T-cell (primary cell): ENCODE results near the gene TAF3. TPM values are rescaled to one million over a fixed set of nuclear protein-coding genes. Genes with fewer than 3 reads are reported as not detected.

Experiments
- ATAC-seq, 4 experiments: fragments of 200-7000 bp in 3 of 4; fragments of 150-1000 bp in 1 of 4; cut with Tn5 transposase; replicated peaks in 1 of 4; 1 replicate in 3 of 4; 2 replicates in 1 of 4; pipeline ENCODE4 v1.10.0; 2021; ENCODE audit warnings: moderate library complexity in 3 of 4, mild to moderate bottlenecking in 2 of 4, moderate number of reproducible peaks in 1 of 4
- CTCF ChIA-PET, 2 donors: fragments of 300-600 bp; sonication (Branson Sonifier 250); formaldehyde crosslinking; loops; one replicate each; lab custom pipeline; 2022; ENCODE audit warnings: antibody characterized with exemption in 2 of 2; lab: Charles Lee
- POLR2A ChIA-PET, 2 donors: fragments of 300-600 bp; sonication (Branson Sonifier 250); formaldehyde crosslinking; loops; one replicate each; lab custom pipeline; 2022; ENCODE audit warnings: antibody characterized with exemption in 2 of 2; lab: Charles Lee
- DNase-seq, 35 experiments: peaks; one replicate each; pipeline versions ENCODE4 v3.0.0 to v3.0.0-alpha.2; 2013 to 2023
- H3K27ac ChIP-seq: one replicate; pipeline ENCODE4 v1.5.1; 2013; ENCODE audit warnings: low read length
- H3K27me3 ChIP-seq, 2 experiments: replicated peaks in 1 of 2; 1 replicate in 1 of 2; 2 replicates in 1 of 2; pipeline versions ENCODE4 v1.6.1 to v1.7.0; 2013; ENCODE audit warnings: low read length in 1 of 2, mixed read lengths in 1 of 2; ENCODE audit not compliant: control insufficient read depth in 2 of 2, insufficient read depth in 2 of 2; ENCODE audit errors: extremely low read depth in 1 of 2
- H3K36me3 ChIP-seq, 2 donors: 1 replicate in 1 of 2; 2 replicates in 1 of 2; pipeline versions ENCODE4 v1.6.1 to v1.7.0; 2013; ENCODE audit warnings: low read length in 1 of 2; ENCODE audit not compliant: control insufficient read depth in 2 of 2, insufficient read depth in 1 of 2; ENCODE audit errors: extremely low read depth in 1 of 2
- H3K4me1 ChIP-seq, 2 experiments: 1 replicate in 1 of 2; 2 replicates in 1 of 2; pipeline versions ENCODE4 v1.6.1 to v1.7.0; 2013; ENCODE audit warnings: low read length in 2 of 2, mixed read lengths in 1 of 2; ENCODE audit not compliant: insufficient read depth in 2 of 2, control insufficient read depth in 1 of 2; ENCODE audit errors: extremely low read depth in 1 of 2
- H3K4me3 ChIP-seq, 2 donors: 1 replicate in 1 of 2; 2 replicates in 1 of 2; pipeline versions ENCODE4 v1.5.1 to v1.7.0; 2013; ENCODE audit warnings: mild to moderate bottlenecking in 2 of 2, low read length in 1 of 2, moderate library complexity in 1 of 2; ENCODE audit not compliant: control insufficient read depth in 1 of 2; ENCODE audit errors: extremely low read depth in 1 of 2
- H3K9me3 ChIP-seq: 2 replicates; pipeline ENCODE4 v1.7.0; 2013
- H3K27ac Mint-ChIP-seq, 2 donors: one replicate each; pipeline ENCODE4 v1.8.0; 2020 to 2021; ENCODE audit warnings: mild to moderate bottlenecking in 2 of 2, mixed read lengths in 2 of 2
- H3K27me3 Mint-ChIP-seq, 2 donors: one replicate each; pipeline ENCODE4 v1.8.0; 2021 to 2022; ENCODE audit warnings: mixed read lengths in 2 of 2
- H3K36me3 Mint-ChIP-seq: one replicate; pipeline ENCODE4 v1.8.0; 2021; ENCODE audit warnings: mixed read lengths
- H3K4me1 Mint-ChIP-seq, 3 donors: one replicate each; pipeline ENCODE4 v1.8.0; 2020 to 2022; ENCODE audit warnings: mixed read lengths in 3 of 3, mild to moderate bottlenecking in 1 of 3
- H3K4me3 Mint-ChIP-seq, 3 donors: one replicate each; pipeline ENCODE4 v1.8.0; 2020 to 2022; ENCODE audit warnings: mild to moderate bottlenecking in 3 of 3, mixed read lengths in 3 of 3, moderate library complexity in 3 of 3
- H3K9me3 Mint-ChIP-seq, 3 donors: one replicate each; pipeline ENCODE4 v1.8.0; 2020 to 2022; ENCODE audit warnings: mixed read lengths in 3 of 3
- WGBS: methylation state at CpG from one replicate; pipeline ENCODE4 v1.1.5; 2013; ENCODE audit warnings: missing lambda C conversion rate; ENCODE audit not compliant: insufficient coverage; 5-methylcytosine and 5-hydroxymethylcytosine counted together
- total RNA-seq, 35 experiments: library from RNA in 6 of 35; stranded (reverse) in 6 of 35; fragments of 120-200 nt in 1 of 35; gene quantifications; one replicate each; pipeline versions ENCODE4 v1.2.1 to v1.2.4 and lab custom pipeline; 2013 to 2026

The TAF3 gene
- total RNA-seq, 5 donors from 2014 or later (not counting 1 experiment from before 2014, with no cell fraction given) = 18.2 to 21.8 (median 20.0) TPM

DNA sequence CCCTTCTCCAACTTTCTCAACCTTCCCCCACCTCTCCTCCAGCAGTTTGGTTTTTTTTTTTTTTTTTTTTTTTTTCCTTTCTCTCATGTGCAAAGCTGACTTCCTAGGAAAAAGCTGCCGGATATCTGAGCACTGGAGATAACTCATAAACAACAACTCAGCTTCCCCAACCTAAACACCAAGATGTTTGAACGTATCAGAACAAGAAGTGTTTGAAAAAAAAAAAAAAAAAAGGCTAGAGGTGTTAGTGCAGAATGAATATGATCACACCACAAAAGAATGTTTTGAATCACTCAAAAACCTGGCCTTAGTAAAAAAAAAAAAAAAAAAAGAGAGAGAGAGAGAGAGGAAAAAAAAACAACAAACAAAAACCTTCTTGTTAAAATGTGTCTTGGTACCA lies 247.3 kb downstream of the TAF3 start:
- no peaks in the 10 kb centered on the region for H3K27me3 ChIP-seq
- H3K4me1 ChIP-seq = peaks cover 25 to 64% of the 10 kb centered on the region in 2 experiments
- peaks cover 87 to 94% (median 90%) of the 10 kb centered on the region in 3 donors for H3K4me1 Mint-ChIP-seq
- no CpG with 5 or more reads among the region's 2 CpGs for WGBS
- ChIA-PET POLR2A (interaction anchor here (0.6 to 0.7 kb wide), 5 partner anchors 33 to 294 kb away, joined by 3 to 15 read pairs (median 5); no protein-coding TSS in a partner anchor), CTCF (interaction anchor here (0.6 to 0.7 kb wide), 5 partner anchors 9 to 571 kb away, joined by 4 to 5 read pairs (median 4); no protein-coding TSS in a partner anchor)
- H3K27ac ChIP-seq = no peak overlapping the region
- H3K36me3 ChIP-seq = peaks cover 16 to 82% of the 10 kb centered on the region in 2 donors
- no peaks in the 10 kb centered on the region for H3K27me3 Mint-ChIP-seq
- H3K27ac Mint-ChIP-seq = peak overlapping the region; percentile 68 to 84
- H3K4me3 Mint-ChIP-seq = peak overlapping the region in 2 of 3 donors; percentile 19 to 55
- ATAC-seq = no peak
- no peak for DNase-seq
- H3K4me3 ChIP-seq = no peak overlapping the region
- H3K36me3 Mint-ChIP-seq = peaks cover 76% of the 10 kb centered on the region
- no peaks in the 10 kb centered on the region for H3K9me3 ChIP-seq
- H3K9me3 Mint-ChIP-seq = no peaks in the 10 kb centered on the region

DNA sequence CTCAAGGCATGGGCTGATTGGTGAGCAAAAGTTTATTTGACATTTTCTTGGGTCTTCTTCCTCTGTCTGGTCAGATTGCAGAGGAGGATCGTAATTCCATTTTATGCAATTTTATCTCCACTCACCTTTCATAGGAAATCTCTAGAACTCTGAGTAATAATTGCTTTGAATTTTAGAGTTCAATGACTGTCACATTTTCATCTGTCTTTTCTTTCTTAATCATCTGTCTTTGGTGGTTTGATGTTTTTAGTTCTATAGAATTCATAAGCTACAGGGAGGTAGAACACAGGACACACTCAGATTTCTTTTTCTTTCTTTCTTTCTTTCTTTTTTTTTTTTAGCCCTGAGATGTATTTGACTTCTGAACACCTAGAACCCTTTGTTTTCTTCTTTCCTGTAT lies 247.8 kb downstream of the TAF3 start:
- WGBS = no CpG with 5 or more reads among the region's 1 CpG
- no peak overlapping the region for H3K27ac ChIP-seq
- H3K36me3 ChIP-seq = peaks cover 16 to 87% of the 10 kb centered on the region in 2 donors
- no peak for ATAC-seq
- H3K4me1 ChIP-seq = peaks cover 23 to 60% of the 10 kb centered on the region in 2 experiments
- CTCF ChIA-PET = interaction anchor here (0.6 to 0.8 kb wide), 5 partner anchors 8 to 1143 kb away, joined by 3 to 5 read pairs (median 4); no protein-coding TSS in a partner anchor
- Mint-ChIP-seq H3K36me3 (peaks cover 77% of the 10 kb centered on the region), H3K9me3 (no peaks in the 10 kb centered on the region), H3K4me3 (peak overlapping the region in 2 of 3 donors; percentile 4 to 19), H3K4me1 (peaks cover 87 to 94% (median 90%) of the 10 kb centered on the region in 3 donors), H3K27me3 (no peaks in the 10 kb centered on the region), H3K27ac (peak overlapping the region; percentile 68 to 84)
- no peak for DNase-seq
- H3K4me3 ChIP-seq = no peak overlapping the region
- POLR2A ChIA-PET = interaction anchor here (0.6 to 0.7 kb wide), 4 partner anchors 149 to 526 kb away, joined by 3 to 7 read pairs (median 4); no protein-coding TSS in a partner anchor
- H3K27me3 ChIP-seq = no peaks in the 10 kb centered on the region
- H3K9me3 ChIP-seq = no peaks in the 10 kb centered on the region

Other genes starting within 250 kb of the TAF3 start
- gene ITIH5, start 151.5 kb upstream of the TAF3 start, total RNA-seq = under 1 TPM in 2 of 5 donors, not detected in 3; 0.13 to 0.22 TPM
- gene ITIH2, start 115.2 kb upstream of the TAF3 start, total RNA-seq = 1 to 10 TPM in 2 of 5 donors, under 1 TPM in 1, not detected in 2; 0.72 to 2.1 (median 1.5) TPM
- 10 to 100 TPM in 3 of 5 donors, 1 to 10 TPM in 2; 7.1 to 13.3 (median 10.0) TPM for gene KIN, start 30.5 kb upstream of the TAF3 start, total RNA-seq
- gene ATP5F1C, start 30.3 kb upstream of the TAF3 start, total RNA-seq = 100 to 1,000 TPM in 4 of 5 donors, 10 to 100 TPM in 1; 94.4 to 132 (median 111) TPM
- gene GATA3, start 236.2 kb downstream of the TAF3 start, total RNA-seq = 10 to 100 TPM; 47.2 to 98.1 (median 59.9) TPM